ENCODE data around the gene RAE1.
A peak's percentile ranks its signal among the peaks of the same experiment; 100 is the strongest.

RAE1 gene

GRCh38 chr20:57401565-57401918 lies 50.5 kb downstream of the RAE1 start:
- DNase-seq, result no peak

DNA sequence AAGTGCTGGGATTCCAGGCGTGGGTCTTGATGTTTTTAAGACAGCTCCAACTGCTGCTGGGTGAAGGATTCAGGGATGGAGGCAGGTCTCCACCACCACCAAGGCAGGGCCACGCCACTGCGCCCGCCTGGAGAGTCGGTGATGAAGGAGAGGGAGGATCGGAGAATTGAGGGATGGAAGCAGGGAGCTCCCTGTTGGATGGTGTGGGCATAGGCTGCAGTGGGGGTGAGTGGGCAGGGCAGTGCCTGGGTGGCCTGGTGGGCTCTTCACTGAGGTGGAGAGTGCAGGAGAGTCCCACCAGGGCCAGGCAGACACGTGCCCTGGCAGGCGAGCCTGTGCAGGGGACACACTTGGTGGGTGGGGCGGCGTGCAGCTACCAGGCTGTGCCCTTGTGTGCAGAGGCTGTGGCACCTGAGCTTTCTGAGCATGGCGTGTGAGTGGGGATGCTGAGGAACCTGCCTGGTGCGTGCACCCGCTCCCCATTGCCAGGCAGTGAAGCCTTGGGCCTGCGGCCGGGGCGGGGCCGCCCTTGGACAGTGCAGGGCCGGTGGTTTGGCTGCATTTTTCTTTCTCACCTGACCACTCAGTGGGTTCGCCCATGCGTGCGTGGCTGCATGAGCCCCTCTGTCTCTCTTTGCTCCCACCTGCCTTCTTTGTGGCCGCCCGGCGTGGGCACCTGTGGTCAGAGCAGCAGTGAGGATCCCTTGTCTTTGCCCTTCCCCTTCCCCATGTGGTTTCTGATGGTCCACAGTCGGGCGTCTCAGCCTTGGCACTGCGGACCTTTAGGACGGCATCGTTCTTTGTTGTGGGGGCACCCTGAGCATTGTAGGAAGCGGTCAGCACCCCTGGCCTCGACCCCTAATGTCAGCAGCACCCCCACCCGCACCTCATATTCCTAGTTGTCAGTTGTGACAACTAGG lies 51.4 kb downstream of the RAE1 start:
- no peak for DNase-seq

DNA sequence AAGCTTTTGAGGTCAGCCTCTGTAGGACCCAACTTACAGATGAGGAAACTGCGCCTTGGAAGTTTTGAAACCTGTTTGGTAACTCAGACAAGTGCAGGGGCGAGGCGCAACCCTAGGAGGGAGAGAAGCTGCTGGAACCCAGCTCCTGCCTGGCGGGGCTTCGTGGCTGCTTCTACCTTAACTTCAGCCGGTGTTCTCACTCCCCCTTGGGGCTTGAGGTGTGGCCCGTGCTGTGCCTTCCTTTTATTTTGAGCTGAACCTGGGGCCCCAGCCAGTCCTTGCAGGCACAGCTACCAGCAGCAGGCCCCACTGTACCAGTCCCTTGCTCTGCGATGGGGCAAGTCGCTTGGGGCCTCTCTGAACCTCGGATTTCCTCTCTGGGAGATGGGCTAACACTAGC lies 52.2 kb downstream of the RAE1 start:
- no peak for DNase-seq

GRCh38 chr20:57404006-57404405 lies 53.0 kb downstream of the RAE1 start:
- no peak for DNase-seq

DNA sequence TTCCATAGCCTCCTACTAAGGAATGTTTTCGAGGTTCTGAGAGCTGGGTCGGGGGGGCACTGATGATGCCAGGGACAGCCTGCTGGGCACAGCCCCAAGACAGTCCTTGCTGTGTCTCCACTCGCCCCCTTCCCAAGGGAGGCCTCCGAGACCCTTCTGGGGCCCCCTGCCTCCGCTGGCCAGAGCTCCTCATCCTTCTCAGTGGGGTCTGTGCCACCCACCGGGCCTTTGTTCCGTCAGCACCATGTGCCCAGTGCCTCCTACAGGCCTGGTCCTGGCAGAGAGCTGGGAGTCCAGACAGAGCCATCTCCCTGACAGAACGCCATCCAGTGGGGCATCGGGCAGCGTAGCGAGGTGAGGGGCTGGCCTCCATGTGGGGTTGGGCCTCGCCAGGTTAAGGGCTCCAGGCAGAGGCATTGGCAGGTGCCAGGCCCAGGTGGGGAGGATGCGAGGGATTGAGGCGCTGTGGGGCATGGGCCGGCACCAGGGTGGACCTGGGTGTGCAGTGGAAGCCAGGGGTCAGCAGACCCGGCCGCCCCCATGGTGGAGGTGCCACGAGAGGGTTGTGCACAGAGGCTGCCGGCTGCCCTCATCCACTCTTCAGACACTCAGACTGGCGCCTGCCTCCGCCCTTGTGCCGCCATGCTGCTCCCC lies 53.5 kb downstream of the RAE1 start:
- DNase-seq, result no peak

DNA sequence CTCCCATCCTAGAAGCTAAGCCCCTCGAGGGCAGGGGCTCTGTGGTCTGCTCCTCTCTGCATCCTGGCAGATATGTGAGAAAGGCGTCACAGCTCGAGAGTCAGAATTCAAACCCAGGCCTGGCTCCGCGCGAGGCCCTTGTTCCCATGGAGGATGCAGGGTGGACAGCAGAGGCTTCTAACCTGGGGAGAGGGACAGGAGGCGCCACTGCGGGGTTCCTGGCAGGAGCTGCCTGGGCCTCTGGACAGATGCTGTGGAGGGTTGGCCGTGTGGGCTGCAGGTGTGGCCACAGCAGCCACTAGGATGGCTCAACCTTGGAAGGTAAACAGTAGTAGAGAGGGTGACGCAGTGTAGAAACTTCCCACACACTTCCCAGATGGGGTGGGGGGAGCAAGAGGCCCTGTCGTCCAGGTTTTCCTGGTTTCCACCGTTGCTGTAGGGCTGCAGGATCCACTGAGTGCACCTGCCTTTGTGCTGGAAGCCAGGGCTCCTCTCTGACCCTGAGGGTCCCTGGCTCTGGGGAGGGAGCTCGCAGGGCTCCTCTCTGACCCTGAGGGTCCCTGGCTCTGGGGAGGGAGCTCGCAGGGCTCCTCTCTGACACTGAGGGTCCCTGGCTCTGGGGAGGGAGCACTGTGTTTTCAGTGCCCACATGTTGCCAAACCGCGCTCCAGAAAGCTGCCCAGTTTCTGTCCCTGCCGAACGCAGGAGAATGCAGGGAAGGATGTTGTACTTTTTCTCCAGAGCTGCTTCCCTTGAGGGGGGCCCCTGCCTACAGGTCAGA lies 54.4 kb downstream of the RAE1 start:
- no peak for DNase-seq

DNA sequence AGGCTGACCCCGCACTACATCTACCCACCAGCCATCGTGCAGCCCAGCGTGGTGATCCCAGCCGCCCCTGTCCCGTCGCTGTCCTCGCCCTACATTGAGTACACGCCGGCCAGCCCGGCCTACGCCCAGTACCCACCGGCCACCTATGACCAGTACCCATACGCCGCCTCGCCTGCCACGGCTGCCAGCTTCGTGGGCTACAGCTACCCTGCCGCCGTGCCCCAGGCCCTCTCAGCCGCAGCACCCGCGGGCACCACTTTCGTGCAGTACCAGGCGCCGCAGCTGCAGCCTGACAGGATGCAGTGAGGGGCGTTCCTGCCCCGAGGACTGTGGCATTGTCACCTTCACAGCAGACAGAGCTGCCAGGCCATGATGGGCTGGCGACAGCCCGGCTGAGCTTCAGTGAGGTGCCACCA lies 56.5 kb downstream of the RAE1 start:
- DNase-seq, result no peak

- no peak for DNase-seq
Observed at GRCh38 chr20:57408131-57408530, 57.1 kb downstream of the RAE1 start.

GRCh38 chr20:57408536-57409233 lies 57.6 kb downstream of the RAE1 start:
- no peak for DNase-seq

DNA sequence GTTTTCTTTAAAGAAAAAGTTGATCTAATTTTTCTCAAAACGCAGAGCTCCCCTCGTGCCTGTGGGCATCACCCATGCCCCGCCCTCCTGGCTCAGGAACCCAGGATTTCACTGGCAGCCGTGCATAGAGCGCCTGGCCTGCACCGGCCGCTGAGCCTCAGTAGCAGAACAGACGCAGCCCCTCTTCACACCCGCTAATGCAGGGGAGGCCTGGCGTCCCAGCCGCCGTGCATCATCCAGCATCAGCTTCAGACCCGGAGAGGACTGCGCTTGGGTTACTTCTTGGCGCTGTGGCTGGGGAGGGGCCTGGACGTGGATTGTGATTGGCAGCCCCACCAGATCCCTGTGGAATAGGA lies 58.2 kb downstream of the RAE1 start:
- no peak for DNase-seq

- no peak for DNase-seq
Observed at GRCh38 chr20:57409672-57410397, 58.8 kb downstream of the RAE1 start.

- no peak for DNase-seq
Observed at GRCh38 chr20:57410398-57410920, 59.4 kb downstream of the RAE1 start.

- DNase-seq, result no peak
Observed at GRCh38 chr20:57410924-57411323, 59.9 kb downstream of the RAE1 start.

DNA sequence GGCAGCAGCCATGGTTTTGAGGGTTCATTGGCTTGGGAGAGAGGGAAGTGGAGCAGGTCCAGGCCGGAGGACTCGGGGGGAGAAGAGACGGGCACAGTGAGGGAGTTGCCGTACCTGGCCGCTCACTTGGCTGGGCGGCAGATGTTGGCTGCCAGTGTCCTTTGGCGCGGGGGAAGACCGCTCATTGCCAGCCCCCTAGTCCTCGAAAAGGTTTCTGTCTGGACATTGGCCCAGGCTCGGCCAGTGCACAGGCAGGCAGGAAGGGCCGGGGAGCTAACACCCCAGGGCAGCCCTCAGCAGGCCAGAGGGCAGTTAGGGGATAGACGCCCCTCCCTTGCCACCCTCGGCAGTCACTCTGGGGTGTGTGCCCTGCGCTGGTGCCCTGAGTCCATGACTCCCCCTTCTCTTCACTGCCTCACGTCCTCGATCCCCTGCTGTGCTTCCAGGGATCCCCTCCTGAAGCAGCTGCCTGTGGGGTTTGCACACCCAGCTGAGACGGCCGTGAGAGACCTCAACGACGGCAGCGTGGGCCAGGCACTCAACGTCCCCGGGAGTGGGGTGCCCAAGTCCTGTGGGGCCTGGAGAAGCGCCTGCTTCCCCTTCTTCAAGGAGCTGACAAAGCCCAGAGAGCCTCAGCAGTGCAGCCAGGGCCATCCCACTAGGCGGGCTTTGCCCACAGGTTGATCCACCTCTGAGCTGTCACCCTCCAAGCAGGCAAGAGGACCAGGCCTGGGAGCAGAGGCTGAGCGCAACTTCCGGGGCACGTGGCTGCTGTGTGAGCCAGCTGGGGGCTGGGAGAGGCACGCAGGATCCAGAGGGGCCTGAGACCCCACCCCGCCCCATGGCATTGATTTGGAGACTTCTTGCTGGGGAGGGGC lies 60.6 kb downstream of the RAE1 start:
- no peak for DNase-seq

- peak in 1 of 2 donors; percentile 30 for DNase-seq
Observed at GRCh38 chr20:57412347-57413029, 61.4 kb downstream of the RAE1 start.

- DNase-seq, result no peak
Observed at GRCh38 chr20:57413986-57414385, 62.9 kb downstream of the RAE1 start.

DNA sequence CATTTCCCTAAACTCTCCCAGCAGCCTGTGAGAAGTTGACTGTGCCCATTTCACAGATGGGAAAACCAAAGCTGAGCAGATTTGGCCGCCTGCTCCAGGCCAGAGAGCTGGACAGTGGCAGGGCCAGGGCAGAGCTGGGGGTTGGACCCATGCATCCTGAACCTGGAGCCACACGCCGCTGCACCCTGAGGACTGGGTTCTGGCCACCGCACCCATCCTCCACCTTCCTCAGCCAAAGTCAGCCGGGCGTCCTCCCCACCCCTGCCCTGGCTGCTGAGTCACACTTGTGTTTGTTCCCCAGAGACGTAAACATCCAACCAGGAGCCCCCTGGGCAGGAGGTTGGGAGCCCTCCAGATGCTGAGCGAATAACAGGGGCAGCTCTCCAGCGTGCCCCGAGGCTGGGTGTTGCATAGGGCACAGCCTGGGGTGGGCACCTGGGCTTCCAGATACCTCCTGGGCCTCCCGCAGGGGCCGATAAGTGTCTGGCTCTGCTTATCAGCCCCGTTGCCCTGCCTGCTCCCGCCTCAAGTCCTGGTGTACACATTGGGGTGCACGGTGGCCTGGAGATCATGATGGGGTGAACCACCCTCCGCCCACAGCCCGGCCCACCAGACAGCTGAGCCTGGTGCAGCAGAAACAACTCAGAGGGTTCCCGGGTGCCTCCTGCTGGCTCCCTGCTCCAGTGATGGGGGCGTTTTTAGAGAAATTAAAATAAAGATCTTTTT lies 64.0 kb downstream of the RAE1 start:
- DNase-seq, result no peak

DNA sequence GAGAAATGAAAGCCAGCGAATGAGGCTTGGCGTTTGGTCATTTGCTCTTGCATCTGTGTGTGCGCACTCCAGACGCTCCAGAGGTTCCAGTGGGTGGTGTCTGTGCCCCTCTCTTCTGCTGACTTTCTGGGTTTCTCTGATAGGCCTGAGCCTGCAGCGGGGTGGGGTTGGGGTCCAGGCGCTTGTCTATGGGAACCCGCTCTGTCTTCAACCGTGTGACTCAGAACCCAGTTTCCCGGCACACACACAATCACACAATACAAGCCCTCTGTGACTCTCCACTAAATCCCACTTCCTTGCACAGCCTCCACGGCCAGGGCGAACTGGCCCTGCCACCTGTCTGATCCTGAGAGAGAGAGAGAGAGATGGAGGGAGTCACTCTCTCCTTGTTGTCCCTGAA lies 64.7 kb downstream of the RAE1 start:
- DNase-seq, result no peak

GRCh38 chr20:57416296-57417022 lies 65.4 kb downstream of the RAE1 start:
- DNase-seq, result no peak
